PC-3 (cell line): ENCODE results near the gene CARHSP1. TPM values are rescaled to one million over a fixed set of nuclear protein-coding genes. Genes with fewer than 3 reads are reported as not detected.

Experiments used
- ATAC-seq: fragments of 200-7000 bp; cut with Tn5 transposase; 2 replicates; pipeline ENCODE4 v1.9.1; 2020; ENCODE audit warnings: mild to moderate bottlenecking, moderate library complexity
- BruUV-seq: library from RNA; stranded (reverse); fragments of 400-500 nt; replicated peaks from 2 replicates; lab custom pipeline; 2021; lab: Mats Ljungman, UMichigan
- CTCF ChIA-PET: fragments of 300-600 bp; sonication (Branson Sonifier 250); formaldehyde crosslinking; loops from one replicate; lab custom pipeline; 2022; ENCODE audit warnings: antibody characterized with exemption; lab: Charles Lee
- POLR2A ChIA-PET: fragments of 300-600 bp; sonication (Branson Sonifier 250); formaldehyde crosslinking; loops from one replicate; lab custom pipeline; 2022; ENCODE audit warnings: antibody characterized with exemption; ENCODE audit not compliant: unreplicated experiment; lab: Charles Lee
- DNase-seq: peaks from one replicate; pipeline ENCODE4 v3.0.0-alpha.2; 2015
- H2AFZ ChIP-seq: fragments of 300-600 bp; sonication (generic); 2 replicates; pipeline ENCODE4 v1.6.0; 2016; ENCODE audit warnings: antibody characterized with exemption, low read length
- H3F3A ChIP-seq: fragments of 300-600 bp; sonication (generic); one replicate; pipeline ENCODE4 v1.6.0; 2017; ENCODE audit warnings: antibody characterized with exemption, low read length, control low read depth, mild to moderate bottlenecking; ENCODE audit not compliant: unreplicated experiment
- H3K27ac ChIP-seq: fragments of 300-600 bp; sonication (generic); 2 replicates; pipeline ENCODE4 v1.5.1; 2016; ENCODE audit warnings: mild to moderate bottlenecking, low read length
- H3K27me3 ChIP-seq: fragments of 300-600 bp; sonication (generic); 2 replicates; pipeline ENCODE4 v1.6.1; 2016; ENCODE audit warnings: low read length, mixed read lengths
- H3K36me3 ChIP-seq: fragments of 300-600 bp; sonication (generic); 2 replicates; pipeline ENCODE4 v1.6.1; 2016; ENCODE audit warnings: low read depth, mixed run types, low read length, mixed read lengths
- H3K4me1 ChIP-seq: fragments of 300-600 bp; sonication (generic); 2 replicates; pipeline ENCODE4 v1.5.1; 2016; ENCODE audit warnings: low read length; ENCODE audit not compliant: insufficient read depth
- H3K4me2 ChIP-seq: fragments of 300-600 bp; sonication (generic); 2 replicates; pipeline ENCODE4 v1.6.0; 2016; ENCODE audit warnings: low read length
- H3K4me3 ChIP-seq: fragments of 300-600 bp; sonication (generic); 2 replicates; pipeline ENCODE4 v1.5.1; 2016; ENCODE audit warnings: mild to moderate bottlenecking, low read length, mixed read lengths
- H3K79me2 ChIP-seq: fragments of 300-600 bp; sonication (generic); 2 replicates; pipeline ENCODE4 v1.6.1; 2017; ENCODE audit warnings: low read length, mixed read lengths
- H3K9ac ChIP-seq: fragments of 300-600 bp; sonication (generic); 2 replicates; pipeline ENCODE4 v1.6.0; 2016; ENCODE audit warnings: mild to moderate bottlenecking, low read length
- H3K9me2 ChIP-seq: fragments of 300-600 bp; sonication (generic); replicated peaks from 2 replicates; pipeline ENCODE4 v1.6.1; 2016; ENCODE audit warnings: mixed run types, low read length, mixed read lengths
- H3K9me3 ChIP-seq: fragments of 300-600 bp; sonication (generic); 2 replicates; pipeline ENCODE4 v1.6.1; 2016; ENCODE audit warnings: low read length, mixed read lengths
- H4K20me1 ChIP-seq: fragments of 300-600 bp; sonication (generic); 2 replicates; pipeline ENCODE4 v1.6.1; 2016; ENCODE audit warnings: low read length, mixed read lengths
- EZH2 ChIP-seq: fragments of 300-600 bp; sonication (generic); IDR thresholded peaks from one replicate; pipeline ENCODE4 v1.6.1; 2017; ENCODE audit warnings: antibody characterized with exemption, mild to moderate bottlenecking, low read length; ENCODE audit not compliant: unreplicated experiment
- EZH2phosphoT487 ChIP-seq: fragments of 300-600 bp; sonication (generic); IDR thresholded peaks from 2 replicates; pipeline ENCODE4 v1.6.1; 2018; ENCODE audit warnings: mild to moderate bottlenecking, antibody characterized with exemption, low read length, borderline replicate concordance
- intact Hi-C: fragments of 100-400 bp; cut with micrococcal nuclease; formaldehyde crosslinking; loops from 2 replicates; pipeline ENCODE4 v1.9.0; 2023
- total RNA-seq: library from RNA; depleted of rRNA; stranded (reverse); fragments of >200 nt; gene quantifications from 2 replicates; pipeline ENCODE4 v1.2.3, GENCODE V29; 2014
- TF ChIP-seq, protein P1 (sequence below): fragments of 300-600 bp; sonication (generic); conservative IDR thresholded peaks from 2 replicates; pipeline ENCODE4 v1.5.1; 2017; ENCODE audit warnings: antibody characterized with exemption, low read depth, mild to moderate bottlenecking, low read length

The CARHSP1 gene
- total RNA-seq, 1 experiment from 2014 or later = 142 TPM

DNA sequence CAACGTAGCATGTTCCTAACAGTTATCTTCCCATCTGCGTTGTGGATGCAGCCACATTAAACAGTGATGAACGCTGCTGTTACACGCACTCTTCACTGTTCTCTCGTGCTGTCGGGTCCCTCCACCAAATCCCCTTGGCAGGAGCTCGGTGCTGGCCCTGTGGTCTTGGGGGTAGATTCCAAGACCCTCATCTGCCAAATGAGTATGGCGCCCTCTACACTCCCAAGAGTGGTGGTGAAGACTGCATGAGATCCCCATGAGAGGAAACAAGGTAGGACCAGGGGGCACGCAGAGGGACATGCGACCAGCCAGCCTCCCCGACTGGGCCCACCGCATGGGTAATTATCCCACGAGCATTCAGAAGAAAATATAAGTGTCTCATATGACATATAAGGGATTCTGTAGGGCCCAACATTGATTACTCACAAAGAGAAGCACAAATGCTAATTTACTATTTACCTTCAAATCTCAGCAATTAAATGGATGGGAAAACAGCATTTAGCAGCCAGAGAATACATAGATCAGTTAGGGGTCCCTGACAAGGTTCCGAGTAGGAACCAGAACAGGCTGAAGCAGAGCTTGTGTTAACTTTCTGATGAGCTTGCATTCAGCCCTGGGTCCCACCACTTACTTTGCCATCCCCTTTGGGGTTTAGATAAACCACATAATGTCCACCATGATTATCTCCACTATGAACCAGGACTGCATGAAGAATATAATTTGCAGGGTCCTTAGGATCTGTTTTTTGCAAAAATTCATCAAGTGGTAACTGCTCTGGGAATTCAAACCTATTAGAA, 37.2 kb upstream of the CARHSP1 start:
- no peaks in the 10 kb centered on the region for H3K9me3 ChIP-seq
- BruUV-seq = no TSS peak
- no peak overlapping the region for H3K4me2 ChIP-seq
- peaks cover 8% of the 10 kb centered on the region; the same call in 1 of the 2 replicates for H4K20me1 ChIP-seq
- peaks cover 4% of the 10 kb centered on the region; the same call in 1 of the 2 replicates for H3K79me2 ChIP-seq
- DNase-seq = no peak
- ChIA-PET CTCF (no interaction called here), POLR2A (no interaction called here)
- H3K4me3 ChIP-seq = no peak overlapping the region
- ATAC-seq = no peak
- H3K9me2 ChIP-seq = no peaks in the 10 kb centered on the region
- no peaks in the 10 kb centered on the region for H3K27me3 ChIP-seq
- no peak overlapping the region for H2AFZ ChIP-seq
- H3F3A ChIP-seq = no peaks in the 10 kb centered on the region
- no peak overlapping the region for H3K27ac ChIP-seq
- 0 out of 2 replicates have a peak, but pooled peaks cover under 1% of the 10 kb centered on the region for H3K4me1 ChIP-seq
- peaks cover 47% of the 10 kb centered on the region for H3K36me3 ChIP-seq
- no peak overlapping the region for H3K9ac ChIP-seq
- TF ChIP-seq EZH2phosphoT487 (no peak), EZH2 (no peak)
- TF ChIP-seq, protein P1, sequence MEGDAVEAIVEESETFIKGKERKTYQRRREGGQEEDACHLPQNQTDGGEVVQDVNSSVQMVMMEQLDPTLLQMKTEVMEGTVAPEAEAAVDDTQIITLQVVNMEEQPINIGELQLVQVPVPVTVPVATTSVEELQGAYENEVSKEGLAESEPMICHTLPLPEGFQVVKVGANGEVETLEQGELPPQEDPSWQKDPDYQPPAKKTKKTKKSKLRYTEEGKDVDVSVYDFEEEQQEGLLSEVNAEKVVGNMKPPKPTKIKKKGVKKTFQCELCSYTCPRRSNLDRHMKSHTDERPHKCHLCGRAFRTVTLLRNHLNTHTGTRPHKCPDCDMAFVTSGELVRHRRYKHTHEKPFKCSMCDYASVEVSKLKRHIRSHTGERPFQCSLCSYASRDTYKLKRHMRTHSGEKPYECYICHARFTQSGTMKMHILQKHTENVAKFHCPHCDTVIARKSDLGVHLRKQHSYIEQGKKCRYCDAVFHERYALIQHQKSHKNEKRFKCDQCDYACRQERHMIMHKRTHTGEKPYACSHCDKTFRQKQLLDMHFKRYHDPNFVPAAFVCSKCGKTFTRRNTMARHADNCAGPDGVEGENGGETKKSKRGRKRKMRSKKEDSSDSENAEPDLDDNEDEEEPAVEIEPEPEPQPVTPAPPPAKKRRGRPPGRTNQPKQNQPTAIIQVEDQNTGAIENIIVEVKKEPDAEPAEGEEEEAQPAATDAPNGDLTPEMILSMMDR = peak; percentile 35
- intact Hi-C loops = loop anchor here (5.0 kb wide), 1 partner anchor 101 kb away; no protein-coding TSS in a partner anchor

- no TSS peak for BruUV-seq
- ATAC-seq (peak; percentile 37; the same call in 1 of the 2 replicates), DNase-seq (peak; percentile 29)
- H3K4me1 ChIP-seq = no peaks in the 10 kb centered on the region
- H3K27me3 ChIP-seq = no peaks in the 10 kb centered on the region
- no peak overlapping the region for H3K27ac ChIP-seq
- no peak overlapping the region for H3K4me2 ChIP-seq
- no peaks in the 10 kb centered on the region for H3K9me2 ChIP-seq
- no peaks in the 10 kb centered on the region for H3F3A ChIP-seq
- ChIA-PET POLR2A (no interaction called here), CTCF (no interaction called here)
- intact Hi-C loops = loop anchor here (5.0 kb wide), 1 partner anchor 102 kb away; no protein-coding TSS in a partner anchor
- H3K79me2 ChIP-seq = peaks cover 3% of the 10 kb centered on the region; the same call in 1 of the 2 replicates
- no peaks in the 10 kb centered on the region for H3K9me3 ChIP-seq
- no peak overlapping the region for H3K9ac ChIP-seq
- no peak overlapping the region for H2AFZ ChIP-seq
- TF ChIP-seq, protein P1 = 0 out of 2 replicates have a peak, but pooled peaks have one; percentile 46
- TF ChIP-seq EZH2 = no peak
- no peak for TF ChIP-seq EZH2phosphoT487
- H3K36me3 ChIP-seq = peaks cover 47% of the 10 kb centered on the region
- H4K20me1 ChIP-seq = 0 out of 2 replicates have a peak, but pooled peaks cover 4% of the 10 kb centered on the region
- H3K4me3 ChIP-seq = no peak overlapping the region
These were observed 36.5 kb upstream of the CARHSP1 start for GRCh38 chr16:8905168-8905762.
